Measurements from ENCODE around the gene CBFA2T2. TPM values are rescaled to one million over a fixed set of nuclear protein-coding genes. Genes with fewer than 3 reads are reported as not detected.

CBFA2T2 gene
- total and polyA plus RNA-seq, 2 experiments from 2014 or later = 29.2 to 33.1 TPM

DNA sequence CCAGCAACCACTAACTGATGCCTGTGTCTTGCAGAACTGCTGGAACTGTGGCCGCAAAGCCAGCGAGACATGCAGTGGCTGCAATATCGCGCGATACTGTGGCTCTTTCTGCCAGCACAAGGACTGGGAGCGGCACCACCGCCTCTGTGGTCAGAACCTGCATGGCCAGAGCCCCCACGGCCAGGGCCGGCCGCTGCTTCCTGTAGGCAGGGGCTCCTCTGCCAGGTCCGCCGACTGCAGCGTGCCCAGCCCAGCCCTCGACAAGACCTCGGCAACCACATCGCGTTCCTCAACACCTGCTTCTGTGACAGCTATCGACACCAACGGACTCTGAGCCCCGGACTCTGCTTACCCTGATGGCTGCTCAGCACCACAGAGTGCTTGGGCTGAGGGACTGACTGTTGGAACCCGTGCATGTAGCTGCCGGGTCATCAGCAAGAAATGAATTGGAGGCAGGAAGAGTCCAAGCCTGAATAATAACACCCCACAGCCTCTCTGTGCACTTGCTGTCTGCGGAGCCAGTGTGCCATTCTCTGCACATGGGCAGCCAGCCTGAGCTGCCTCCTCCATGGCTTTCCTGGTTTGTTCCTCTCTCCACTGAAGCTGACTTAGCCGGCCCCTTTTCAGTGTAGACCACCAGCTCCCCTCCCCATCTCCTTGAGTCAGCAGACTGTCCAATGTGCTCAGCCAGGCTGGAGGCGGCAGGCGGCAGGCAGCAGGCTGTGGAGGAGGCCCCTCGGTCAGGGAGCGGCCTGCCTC is 154.6 kb downstream of the CBFA2T2 start:
- DNase-seq (ENCODE audit: low spot score) = no peak
- no peaks in the 10 kb centered on the region for H3K9me3 ChIP-seq (ENCODE audit: low read depth)
- H2AFZ ChIP-seq = no peak overlapping the region
- H3K4me2 ChIP-seq = no peak overlapping the region
- H4K20me1 ChIP-seq (ENCODE audit: insufficient read depth, poor library complexity, severe bottlenecking) = no peaks in the 10 kb centered on the region
- H3K27ac ChIP-seq = no peak overlapping the region
- no peaks in the 10 kb centered on the region for H3K36me3 ChIP-seq (replicated peaks; ENCODE audit: insufficient read depth, low read depth)
- H3K4me1 ChIP-seq (ENCODE audit: insufficient read depth) = no peaks in the 10 kb centered on the region
- no peaks in the 10 kb centered on the region for H3K27me3 ChIP-seq
- no peaks in the 10 kb centered on the region for H3K9me2 ChIP-seq (replicated peaks; ENCODE audit: insufficient read depth)
- no peak for TF ChIP-seq CTCF (IDR thresholded peaks at IDR 0.05; ENCODE audit: poor library complexity)
- TF ChIP-seq EZH2 (IDR thresholded peaks at IDR 0.05; ENCODE audit: borderline replicate concordance) = no peak
- no peak for TF ChIP-seq EZH2phosphoT487 (IDR thresholded peaks at IDR 0.05; ENCODE audit: low read depth, severe bottlenecking, unreplicated experiment)
- H3K4me3 ChIP-seq = no peak overlapping the region
- no peaks in the 10 kb centered on the region for H3K79me2 ChIP-seq
- 96% methylated on average over 28 of the region's 28 CpGs for WGBS (ENCODE audit: low lambda C conversion rate, missing lambda C conversion rate)

- DNase-seq (ENCODE audit: low spot score) = no peak
- H3K27ac ChIP-seq = no peak overlapping the region
- no peaks in the 10 kb centered on the region for H3K9me2 ChIP-seq (replicated peaks; ENCODE audit: insufficient read depth)
- no peaks in the 10 kb centered on the region for H4K20me1 ChIP-seq (ENCODE audit: insufficient read depth, poor library complexity, severe bottlenecking)
- no peak overlapping the region for H3K4me2 ChIP-seq
- no peaks in the 10 kb centered on the region for H3K27me3 ChIP-seq
- no peaks in the 10 kb centered on the region for H3K9me3 ChIP-seq (ENCODE audit: low read depth)
- no peak overlapping the region for H3K4me3 ChIP-seq
- no peaks in the 10 kb centered on the region for H3K36me3 ChIP-seq (replicated peaks; ENCODE audit: insufficient read depth, low read depth)
- H3K4me1 ChIP-seq (ENCODE audit: insufficient read depth) = no peaks in the 10 kb centered on the region
- no peaks in the 10 kb centered on the region for H3K79me2 ChIP-seq
- 79% methylated on average over 4 of the region's 4 CpGs for WGBS (ENCODE audit: low lambda C conversion rate, missing lambda C conversion rate)
- no peak overlapping the region for H2AFZ ChIP-seq
- no peak for TF ChIP-seq EZH2 (IDR thresholded peaks at IDR 0.05; ENCODE audit: borderline replicate concordance)
- TF ChIP-seq CTCF (IDR thresholded peaks at IDR 0.05; ENCODE audit: poor library complexity) = no peak
- no peak for TF ChIP-seq EZH2phosphoT487 (IDR thresholded peaks at IDR 0.05; ENCODE audit: low read depth, severe bottlenecking, unreplicated experiment)
Measured at GRCh38 chr20:33645072-33645358, 155.1 kb downstream of the CBFA2T2 start.

DNA sequence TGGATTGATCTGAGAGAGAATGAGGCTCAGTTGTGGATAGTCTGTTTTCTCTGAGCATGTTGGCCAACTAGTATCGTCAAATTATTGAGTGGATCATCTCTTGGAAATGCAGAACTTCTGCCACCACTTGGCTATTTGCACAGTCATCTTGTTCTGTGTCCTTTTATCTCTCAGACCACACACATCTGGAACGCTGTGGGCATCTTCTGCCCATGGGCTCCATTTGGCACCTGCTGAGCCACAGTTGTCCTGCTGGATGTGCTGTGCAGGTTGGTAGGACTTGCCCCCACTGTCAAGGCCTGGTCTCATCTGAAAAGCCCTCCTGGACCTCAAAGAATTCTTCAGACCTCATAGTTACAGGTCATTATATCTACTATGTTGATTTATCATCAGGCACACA is 155.5 kb downstream of the CBFA2T2 start:
- DNase-seq (ENCODE audit: low spot score) = no peak
- Histone ChIP-seq H3K27ac (no peak overlapping the region), H3K4me3 (no peak overlapping the region), H3K4me2 (no peak overlapping the region), H3K9me2 (replicated peaks; ENCODE audit: insufficient read depth) (no peaks in the 10 kb centered on the region), H3K4me1 (ENCODE audit: insufficient read depth) (no peaks in the 10 kb centered on the region), H2AFZ (no peak overlapping the region), H3K9me3 (ENCODE audit: low read depth) (no peaks in the 10 kb centered on the region), H4K20me1 (ENCODE audit: insufficient read depth, poor library complexity, severe bottlenecking) (no peaks in the 10 kb centered on the region), H3K79me2 (no peaks in the 10 kb centered on the region), H3K27me3 (no peaks in the 10 kb centered on the region), H3K36me3 (replicated peaks; ENCODE audit: insufficient read depth, low read depth) (no peaks in the 10 kb centered on the region)
- 96% methylated on average over 2 of the region's 2 CpGs for WGBS (ENCODE audit: low lambda C conversion rate, missing lambda C conversion rate)
- TF ChIP-seq EZH2 (IDR thresholded peaks at IDR 0.05; ENCODE audit: borderline replicate concordance) = no peak
- no peak for TF ChIP-seq CTCF (IDR thresholded peaks at IDR 0.05; ENCODE audit: poor library complexity)
- TF ChIP-seq EZH2phosphoT487 (IDR thresholded peaks at IDR 0.05; ENCODE audit: low read depth, severe bottlenecking, unreplicated experiment) = no peak

Measured in hepatocyte (in vitro differentiated cells).